GM19240 (cell line): ENCODE measurements around the gene TSPAN12.
"Not testable (repeated sequence)": the region's sequence is repeated elsewhere in the genome, so short reads cannot be mapped to it uniquely, and the experiment has no call there.

Source experiments
- DNase-seq: peaks from one replicate; pipeline ENCODE4 v3.0.0; 2011; ENCODE audit warnings: low spot score; ENCODE audit not compliant: insufficient read length

The TSPAN12 gene

DNA sequence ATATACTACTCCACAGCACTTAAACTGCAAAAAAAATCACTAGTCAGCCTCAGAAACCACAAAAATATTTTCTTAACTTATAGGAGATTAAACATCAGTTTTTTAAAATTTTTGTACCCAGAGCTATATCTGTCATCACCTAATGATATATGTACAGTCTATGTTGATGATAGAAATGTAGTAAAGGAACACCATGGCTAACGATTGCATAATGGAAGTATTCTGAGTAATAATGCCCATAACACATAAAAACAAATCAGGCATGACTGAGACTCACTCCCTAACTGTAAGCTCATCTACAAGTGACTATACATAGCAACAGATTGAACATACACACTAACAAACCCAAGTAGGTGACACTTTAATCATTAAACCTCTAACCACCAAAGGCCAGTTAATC, 51.3 kb downstream of the TSPAN12 start:
- DNase-seq = no peak

DNA sequence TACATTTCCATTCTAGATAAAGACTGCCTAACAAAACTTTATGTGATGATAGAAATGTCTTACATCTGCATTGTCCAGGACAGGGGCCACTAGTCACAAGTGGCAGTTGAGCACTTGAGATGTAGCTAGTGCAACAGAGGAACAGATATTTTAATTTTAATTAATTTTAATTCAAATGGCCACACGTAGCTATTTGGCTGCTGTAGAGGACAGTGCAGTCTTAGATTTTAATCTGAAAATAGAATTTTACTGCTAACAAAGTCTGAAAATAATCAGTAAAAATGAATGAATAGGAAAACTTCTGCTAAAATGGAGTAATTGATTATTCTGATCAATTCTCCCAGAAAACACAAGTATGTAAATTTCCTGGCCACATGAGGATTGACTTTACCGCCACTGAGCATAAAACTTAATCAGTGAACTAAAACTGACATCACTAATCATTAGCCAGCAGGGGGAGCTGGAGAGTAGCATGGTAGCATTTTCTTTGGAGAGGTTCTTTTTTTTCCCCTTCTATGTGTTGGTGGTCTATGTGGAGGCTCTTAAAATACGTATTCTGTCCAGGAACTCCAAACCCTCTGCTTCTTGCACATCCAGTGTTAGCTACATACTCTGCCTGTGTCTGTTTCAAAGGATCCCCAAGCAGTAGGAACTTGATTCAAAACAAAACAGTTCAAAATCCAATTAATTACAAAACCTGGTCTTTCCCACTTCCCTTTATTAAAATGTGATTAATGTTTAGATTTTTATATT, 52.1 kb downstream of the TSPAN12 start:
- peak; percentile 29 for DNase-seq

DNA sequence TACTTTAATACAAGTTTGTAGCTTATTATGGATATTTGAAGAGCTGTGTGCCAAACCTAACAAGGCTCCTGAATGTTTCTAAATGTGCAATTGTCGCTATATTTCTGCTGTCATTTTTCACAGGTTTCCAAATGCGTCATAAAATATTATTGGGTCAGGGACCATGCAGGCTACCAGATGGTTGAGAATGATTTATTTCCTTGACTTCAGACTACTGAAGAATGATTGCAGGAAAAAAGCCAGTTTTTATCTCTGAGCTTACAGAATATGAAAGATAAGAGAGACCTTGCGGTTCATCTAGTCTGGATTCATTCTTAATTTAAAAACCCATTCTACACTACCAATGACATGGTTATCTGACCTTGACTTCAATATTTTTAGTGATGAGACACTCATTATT, 55.2 kb downstream of the TSPAN12 start:
- DNase-seq = no peak

DNA sequence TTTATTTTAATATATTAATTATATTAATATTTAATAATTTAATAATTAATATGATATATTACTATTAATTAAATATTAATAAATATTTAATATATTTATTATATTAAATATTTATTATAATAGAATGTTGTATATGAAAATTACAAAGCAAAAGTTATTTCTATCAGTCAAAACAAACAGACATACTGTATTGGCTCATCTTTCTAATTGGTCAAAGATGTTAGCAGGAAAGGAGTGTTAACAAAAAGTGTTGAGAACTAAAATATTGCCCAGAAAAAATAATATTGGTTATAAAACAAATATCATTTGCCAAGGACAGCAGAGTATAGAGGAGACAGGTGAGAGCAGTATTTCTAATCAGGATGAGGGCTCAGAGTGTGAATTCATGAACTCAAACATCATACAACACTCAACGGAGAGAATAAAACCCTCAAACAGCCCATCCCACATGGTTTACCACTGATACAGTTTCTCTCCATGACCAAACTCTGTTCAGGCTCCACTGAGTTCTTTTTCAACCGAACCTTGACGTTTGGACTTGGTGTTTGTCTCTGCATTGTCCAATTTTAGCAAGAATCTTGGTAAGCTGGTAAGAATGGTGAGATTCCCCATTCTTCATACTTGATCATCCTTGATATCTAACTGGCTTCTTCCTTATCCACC, 58.0 kb downstream of the TSPAN12 start:
- no peak for DNase-seq

DNA sequence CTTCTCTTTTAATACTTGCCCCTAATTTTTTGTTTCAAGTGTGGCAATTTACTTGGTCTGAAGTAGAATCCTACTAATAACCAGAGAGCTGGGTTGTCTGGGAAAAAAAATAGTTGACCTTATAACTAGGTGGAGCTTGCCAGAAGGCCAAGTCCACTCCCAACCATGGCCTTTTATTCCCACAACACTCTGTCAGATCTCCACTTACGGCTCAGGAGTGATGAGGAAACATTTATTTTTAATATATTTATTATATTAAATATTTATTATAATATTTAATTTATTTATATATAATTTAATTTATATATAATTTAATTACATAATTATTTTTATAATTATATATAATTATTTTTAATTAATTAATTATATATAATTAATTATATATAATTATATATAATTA, 58.8 kb downstream of the TSPAN12 start:
- no peak for DNase-seq

DNA sequence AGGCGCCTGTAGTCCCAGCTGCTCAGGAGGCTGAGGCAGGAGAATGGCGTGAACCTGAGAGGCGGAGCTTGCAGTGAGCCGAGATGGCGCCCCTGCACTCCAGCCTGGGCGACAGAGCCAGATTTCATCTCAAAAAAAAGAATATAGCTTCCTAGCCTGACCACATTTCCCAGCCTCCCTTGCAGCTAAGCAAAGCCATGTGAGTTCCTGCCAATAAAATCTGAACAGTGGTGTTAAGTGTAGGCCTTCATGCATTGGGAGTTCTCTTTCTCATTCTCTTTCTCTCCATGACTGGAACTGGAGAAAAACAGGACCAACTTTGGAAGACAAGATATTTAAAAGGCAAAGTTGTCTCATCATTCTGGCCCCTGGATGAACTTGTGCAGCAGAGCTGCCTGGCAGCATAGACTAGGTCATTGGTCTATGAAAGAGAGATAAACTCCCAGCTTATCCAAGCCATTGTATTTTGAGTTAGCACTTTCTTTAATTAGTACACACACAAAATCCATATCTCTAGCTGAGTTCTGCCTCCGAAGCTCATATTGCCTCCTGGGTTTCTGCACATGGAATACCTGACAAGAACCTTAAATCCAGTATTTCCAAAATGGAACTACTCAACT, 60.8 kb downstream of the TSPAN12 start:
- no peak for DNase-seq

DNA sequence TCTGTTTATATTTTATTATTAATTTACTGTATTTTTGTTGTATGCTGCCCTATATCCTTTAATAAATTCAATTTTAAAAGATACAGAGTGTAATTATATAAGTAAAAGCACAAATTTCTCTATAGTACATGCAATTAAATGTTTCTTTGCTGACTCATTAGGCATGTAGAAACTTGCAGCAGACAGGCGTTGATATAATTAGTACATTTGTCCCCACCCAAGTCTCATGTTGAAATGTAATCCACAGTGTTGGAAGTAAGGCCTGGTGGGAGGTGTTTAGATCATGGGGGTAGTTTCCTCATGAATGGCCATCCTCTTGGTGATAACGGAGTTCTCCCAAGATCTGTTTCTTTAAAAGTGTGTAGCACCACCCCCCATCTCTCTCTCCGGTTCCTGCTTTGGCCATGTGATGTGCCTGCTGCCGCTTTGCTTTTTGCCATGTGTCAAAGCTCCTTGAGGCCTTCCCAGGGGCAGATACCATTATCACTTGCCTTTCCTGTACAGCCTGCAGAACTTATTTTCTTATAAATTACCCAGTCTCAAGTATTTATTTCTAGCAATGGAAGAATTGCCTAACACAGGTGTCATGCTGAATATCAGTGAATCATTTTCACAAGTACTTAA, 63.7 kb downstream of the TSPAN12 start:
- no peak for DNase-seq

DNA sequence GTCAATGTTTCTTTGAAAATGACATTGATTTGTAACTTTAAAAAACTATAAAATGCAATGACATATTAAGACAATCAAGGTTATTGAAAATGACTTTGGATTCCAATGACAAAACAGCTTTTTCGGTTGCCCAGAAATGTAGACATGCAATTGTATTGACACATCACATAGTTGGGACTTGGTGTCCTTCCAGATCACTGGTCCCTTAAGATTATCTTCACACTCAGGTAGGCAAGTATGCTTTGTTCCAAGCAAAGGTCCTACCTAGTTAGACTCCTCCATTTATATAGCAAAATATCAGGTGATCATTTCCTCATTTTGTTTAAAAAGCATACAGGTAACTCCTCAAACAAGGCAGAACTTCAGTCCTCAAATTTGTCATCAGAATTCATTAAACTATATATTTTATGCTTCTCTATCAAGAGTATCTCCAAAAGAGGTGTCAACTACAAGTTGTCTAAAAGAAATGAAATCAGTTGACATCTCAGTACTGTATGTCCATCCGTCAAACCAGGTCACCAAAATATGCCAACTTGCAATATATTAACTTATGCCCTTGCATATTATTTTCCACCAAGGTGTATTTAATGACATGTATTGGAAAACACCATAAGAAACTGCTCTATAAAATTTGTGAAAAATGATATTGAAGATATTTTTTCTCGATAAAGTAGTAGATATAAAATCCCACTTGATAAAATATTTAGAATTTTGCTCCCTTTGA, 64.6 kb downstream of the TSPAN12 start:
- DNase-seq = no peak

DNA sequence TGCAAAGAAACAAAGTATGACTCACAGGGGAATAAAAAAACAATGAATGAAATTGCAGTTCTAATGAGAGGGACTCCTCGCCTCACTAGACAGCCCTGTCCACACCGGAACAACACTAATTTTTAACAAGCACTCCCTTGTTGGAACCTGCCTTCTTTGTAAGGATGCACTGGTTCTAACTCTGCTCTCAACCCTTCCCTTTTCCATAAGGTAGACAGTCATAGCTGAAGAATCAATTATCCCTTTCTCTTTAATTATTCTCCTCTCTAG, 65.1 kb downstream of the TSPAN12 start:
- no peak for DNase-seq

DNA sequence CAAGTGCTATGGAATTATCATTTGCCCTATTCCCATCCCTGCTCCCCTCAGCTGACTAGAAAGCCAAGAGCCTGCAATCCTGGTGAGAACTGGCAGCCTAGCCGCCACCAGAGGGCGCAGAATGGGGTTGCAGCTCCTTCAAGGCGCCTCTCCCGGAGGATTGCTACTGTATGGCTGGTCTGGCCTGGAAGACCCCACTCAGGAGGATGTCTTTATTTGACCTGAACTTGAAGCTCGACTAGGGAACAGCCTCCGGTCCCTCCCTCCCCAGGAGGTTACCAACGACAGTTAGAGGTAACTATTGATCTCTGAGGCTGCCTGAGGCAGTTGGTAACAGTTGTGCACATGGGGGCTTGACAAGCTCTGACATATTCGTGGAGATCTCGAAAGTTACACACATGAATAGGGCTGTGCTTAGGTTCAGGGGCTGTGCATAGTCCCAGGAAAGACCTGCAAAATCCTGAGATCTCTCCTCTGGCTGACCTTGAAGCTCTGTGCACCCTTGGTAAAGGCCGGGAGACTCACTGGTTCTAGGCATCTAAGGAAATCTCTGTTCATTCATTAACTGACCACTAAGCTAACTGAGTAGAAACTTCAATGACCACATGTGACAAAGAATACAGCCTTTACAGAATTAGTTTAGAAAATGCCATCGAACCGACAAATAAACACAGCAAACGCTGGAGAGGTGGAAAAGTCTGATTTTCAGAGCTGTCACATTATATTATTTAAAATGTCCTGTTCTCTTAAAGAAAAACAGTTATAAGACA, 65.7 kb downstream of the TSPAN12 start:
- DNase-seq = peak; percentile 38

DNA sequence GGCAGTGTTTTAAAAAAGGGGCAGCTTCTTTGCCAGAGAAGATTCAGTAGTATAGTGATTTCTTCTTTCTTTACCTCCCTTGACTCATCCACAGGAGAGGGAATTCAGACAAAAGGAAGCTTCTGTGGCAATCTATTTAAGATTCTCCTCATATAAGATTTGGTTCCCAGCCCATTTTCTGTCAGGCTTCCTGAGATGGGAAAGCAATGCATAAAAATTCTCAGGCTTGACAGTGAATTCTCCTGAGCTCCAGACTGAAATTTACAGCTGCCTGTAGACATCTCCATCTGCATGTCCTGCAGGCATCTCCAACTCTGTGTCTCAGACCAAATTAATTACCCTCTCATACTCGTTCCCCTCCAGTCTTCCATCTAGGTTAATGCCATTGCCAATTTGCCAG, 72.8 kb downstream of the TSPAN12 start:
- DNase-seq = no peak

DNA sequence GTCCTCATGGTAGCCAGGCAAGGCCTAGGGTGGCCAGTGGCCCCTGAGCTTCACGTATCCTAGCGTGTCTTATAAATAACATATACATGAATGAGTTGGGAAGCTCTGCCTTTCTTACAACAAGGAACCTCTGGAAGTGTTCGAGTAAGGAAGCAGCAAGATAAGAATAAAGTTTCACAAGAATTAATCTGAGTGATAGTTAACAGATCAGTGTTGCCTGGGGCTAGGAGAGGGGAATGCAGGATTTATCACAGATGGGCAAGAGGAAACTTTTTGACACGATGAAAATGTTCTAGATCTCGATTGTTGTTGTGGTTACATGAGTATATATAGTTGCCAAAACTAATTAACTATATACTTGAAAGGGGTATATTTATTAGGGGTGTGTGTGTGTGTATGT, 74.2 kb downstream of the TSPAN12 start:
- no peak for DNase-seq

DNA sequence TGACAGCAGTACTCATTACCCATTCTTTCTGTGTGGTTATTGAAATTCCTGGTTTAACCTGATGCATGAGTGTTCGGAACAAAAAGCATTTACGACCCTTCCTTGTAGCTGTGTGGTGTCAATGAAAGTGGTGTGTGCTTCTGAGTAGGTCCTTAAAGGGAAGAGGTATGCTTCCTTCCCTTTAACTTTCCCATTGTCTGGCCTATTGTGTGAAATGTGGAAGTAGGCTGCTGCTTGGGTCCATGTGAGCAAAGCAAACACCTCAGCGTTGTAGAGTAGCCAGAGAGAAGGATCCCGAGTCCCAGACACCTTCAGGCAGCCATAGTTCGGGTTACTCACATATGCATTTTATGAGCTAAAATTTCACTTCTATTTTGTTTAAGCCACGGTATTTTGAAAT, 74.7 kb downstream of the TSPAN12 start:
- DNase-seq = no peak

DNA sequence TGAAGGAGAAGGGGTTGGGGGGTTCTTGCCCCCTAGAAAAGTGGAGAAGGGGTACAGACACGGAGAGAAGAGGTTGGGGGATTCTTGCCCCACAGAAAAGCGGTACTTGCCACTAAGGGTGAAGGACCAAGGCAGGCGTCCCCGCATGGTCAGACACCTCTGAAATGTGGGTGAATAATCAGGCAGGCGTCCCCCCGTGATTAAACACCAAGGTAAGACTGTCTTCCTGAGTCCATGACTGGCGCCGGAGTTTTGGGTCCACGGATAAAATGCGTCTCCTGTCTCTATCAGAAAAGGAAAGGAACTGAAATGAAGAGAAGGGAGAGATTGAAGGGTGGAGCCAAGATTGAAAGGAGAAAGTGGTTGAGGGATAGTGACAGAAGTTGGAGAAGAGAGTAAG, 76.0 kb downstream of the TSPAN12 start:
- DNase-seq = not testable (repeated sequence)

DNA sequence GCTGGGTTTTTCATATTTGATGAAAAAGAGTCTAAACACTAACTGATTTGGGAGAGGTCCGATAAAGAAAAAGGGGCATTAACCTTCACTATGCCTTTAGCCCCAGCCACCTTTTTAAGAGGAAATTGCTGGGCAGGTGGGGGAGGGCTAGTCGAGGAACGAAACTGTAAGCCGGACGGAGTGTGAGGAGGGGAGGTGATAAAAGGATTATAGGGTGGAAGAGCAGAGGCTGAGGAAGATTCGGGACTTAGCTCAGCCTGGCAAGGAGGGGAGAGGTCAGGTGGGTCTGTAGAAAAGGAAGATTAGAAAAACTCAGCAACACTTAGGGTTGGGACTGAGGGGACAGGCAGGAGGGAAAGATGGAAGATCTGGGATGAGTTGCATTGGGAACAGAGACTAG, 77.0 kb downstream of the TSPAN12 start:
- DNase-seq = no peak

DNA sequence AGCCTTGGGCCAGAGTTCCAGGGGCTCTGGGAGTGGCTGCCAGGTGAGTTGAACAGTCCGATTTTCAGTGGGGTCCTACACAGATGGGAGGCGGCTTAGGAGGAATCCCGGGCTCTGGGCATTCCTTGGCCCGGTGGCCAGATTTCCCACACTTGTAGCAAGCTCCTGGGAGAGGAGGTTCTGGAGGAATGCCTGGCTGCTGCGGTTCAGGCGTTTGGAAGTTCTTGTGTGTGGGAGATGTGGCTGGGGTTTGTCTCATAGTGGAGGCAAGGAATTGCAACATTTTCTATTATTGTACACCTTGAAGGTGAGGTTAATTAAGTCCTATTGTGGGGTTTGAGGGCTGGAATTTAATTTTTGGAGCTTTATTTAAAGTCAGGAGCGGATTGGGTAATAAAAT, 77.5 kb downstream of the TSPAN12 start:
- not testable (repeated sequence) for DNase-seq

DNA sequence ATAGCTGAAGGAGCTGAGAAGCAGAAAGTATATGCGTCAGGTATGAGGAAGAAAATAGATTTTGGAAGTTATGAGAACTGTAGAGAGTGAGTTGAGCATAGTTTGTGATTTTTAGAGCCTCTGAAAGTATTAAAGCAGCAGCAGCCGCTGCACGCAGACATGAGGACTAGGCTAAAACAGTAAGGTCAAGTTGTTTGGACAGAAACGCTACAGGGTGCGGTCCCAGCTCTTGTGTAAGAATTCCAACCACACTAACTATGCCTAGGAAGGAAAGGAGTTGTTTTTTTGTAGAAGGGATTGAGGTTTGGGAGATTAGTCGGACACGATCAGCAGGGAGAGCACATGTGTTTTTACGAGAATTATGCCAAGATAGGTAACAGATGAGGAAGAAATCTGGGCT, 78.9 kb downstream of the TSPAN12 start:
- not testable (repeated sequence) for DNase-seq

DNA sequence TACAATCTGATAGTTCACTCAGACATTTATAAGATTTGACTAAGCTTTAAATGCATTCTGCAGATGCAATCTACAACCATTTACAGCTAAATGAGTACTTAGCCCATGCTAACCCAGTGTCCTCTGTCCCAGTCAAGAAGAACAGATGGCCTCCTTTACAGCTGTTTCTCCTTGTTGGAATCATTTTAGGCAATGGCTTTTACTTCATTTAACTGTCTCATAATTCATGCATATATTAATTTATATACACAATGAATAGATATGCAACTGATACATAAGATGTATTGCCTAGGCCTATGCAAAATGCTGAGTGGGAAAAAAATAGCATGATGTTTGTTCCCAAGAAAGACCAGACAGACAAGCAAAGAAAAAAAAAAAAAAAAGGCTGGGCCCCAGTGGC, 82.2 kb downstream of the TSPAN12 start:
- DNase-seq = no peak

DNA sequence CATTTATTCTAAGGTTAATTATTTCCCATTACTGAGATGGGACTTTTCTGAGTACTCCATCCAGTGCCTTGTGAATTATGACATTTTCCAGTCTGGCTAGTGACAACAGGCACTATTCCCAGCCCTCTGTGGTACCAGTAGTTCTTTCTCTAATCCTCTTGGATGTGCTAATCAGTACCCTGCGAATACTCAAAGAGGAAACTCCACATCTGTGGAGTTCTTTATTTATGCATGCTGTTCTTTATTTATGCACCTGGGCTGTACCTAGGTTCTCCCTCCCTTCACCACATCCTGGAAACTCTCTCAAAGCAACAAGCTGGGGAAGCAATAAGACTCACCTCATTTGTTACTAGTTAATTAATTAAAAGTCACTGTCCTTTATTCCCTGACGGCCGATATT, 83.5 kb downstream of the TSPAN12 start:
- no peak for DNase-seq

DNA sequence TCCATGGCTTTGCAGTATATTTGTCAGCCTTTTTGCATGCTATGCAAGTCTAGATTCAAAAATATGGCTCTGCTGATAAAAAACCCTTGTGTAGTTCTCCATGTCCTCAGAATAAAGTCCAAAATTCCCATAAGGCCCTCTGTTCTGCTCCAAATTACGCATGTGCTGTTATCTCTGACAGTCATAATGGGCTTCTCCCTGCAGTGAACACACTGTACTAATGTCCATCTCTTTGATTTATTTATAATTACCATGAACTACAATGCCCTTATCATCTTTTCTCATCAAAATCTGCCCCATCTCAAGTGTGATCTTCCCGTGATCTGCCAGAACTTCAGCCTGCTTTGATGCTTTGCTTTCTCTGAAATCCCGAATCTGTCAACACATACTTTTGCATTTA, 87.7 kb downstream of the TSPAN12 start:
- no peak for DNase-seq

DNA sequence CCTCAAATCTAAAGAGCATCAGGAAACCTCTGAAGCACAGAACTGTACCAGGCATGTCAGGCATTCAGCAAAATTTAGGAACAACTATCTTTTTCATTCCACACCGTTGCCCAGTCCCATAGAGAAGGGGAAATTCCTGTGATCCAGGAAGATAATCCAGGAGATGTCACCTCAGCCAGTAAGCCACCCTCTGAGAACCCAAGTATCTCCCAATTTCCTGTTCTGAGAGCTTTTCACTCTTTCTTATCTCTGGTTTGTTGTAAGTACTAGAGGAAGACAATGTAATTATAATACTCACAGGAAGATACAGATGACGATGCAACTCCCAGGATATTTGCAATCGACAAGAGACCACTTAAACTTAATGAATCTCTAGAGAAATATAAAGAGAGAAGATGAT, 97.1 kb downstream of the TSPAN12 start:
- no peak for DNase-seq
